Esophagus squamous epithelium (tissue), 5 donors: ENCODE results near the gene TBCK. TPM values are rescaled to one million over a fixed set of nuclear protein-coding genes. Genes with fewer than 3 reads are reported as not detected.
"Not testable (repeated sequence)": the region's sequence is repeated elsewhere in the genome, so short reads cannot be mapped to it uniquely, and the experiment has no call there.

Experiments
- DNase-seq: peaks from one replicate; lab custom pipeline; 2025; lab: John Stamatoyannopoulos, UW
- H3K27ac ChIP-seq, 4 donors: fragments of 200-600 bp; sonication (generic); one replicate each; pipeline ENCODE4 v1.5.1; 2016 to 2019; ENCODE audit warnings: mild to moderate bottlenecking in 1 of 4
- H3K27me3 ChIP-seq, 4 donors: fragments of 200-600 bp; sonication (generic); 1 replicate in 3 of 4; 2 replicates in 1 of 4; pipeline versions ENCODE4 v1.5.1 to v1.6.0; 2017 to 2021; ENCODE audit warnings: antibody characterized with exemption in 1 of 4
- H3K36me3 ChIP-seq, 3 donors: fragments of 200-600 bp; sonication (generic); one replicate each; pipeline ENCODE4 v1.5.1; 2016 to 2019
- H3K4me1 ChIP-seq, 3 donors: fragments of 200-600 bp; sonication (generic); one replicate each; pipeline ENCODE4 v1.5.1; 2017 to 2019
- H3K4me3 ChIP-seq, 4 donors: fragments of 200-600 bp; sonication (generic); 1 replicate in 3 of 4; 2 replicates in 1 of 4; pipeline ENCODE4 v1.5.1; 2016 to 2019; ENCODE audit warnings: mild to moderate bottlenecking in 2 of 4, moderate library complexity in 1 of 4
- H3K9me3 ChIP-seq, 3 donors: fragments of 200-600 bp; sonication (generic); one replicate each; pipeline ENCODE4 v1.5.1; 2016 to 2019
- POLR2A ChIP-seq, 4 donors: fragments of 450-650 bp; IDR thresholded peaks; one replicate each; pipeline ENCODE4 v1.6.1; 2017; ENCODE audit warnings: antibody characterized with exemption in 4 of 4, mild to moderate bottlenecking in 4 of 4, moderate library complexity in 3 of 4
- WGBS, 2 donors: methylation state at CpG; one replicate each; pipeline ENCODE4 v1.1.5; 2018; 5-methylcytosine and 5-hydroxymethylcytosine counted together
- intact Hi-C: fragments of 100-400 bp; cut with DNase I; formaldehyde crosslinking; loops from one replicate; pipeline ENCODE4 v1.15.0; 2022
- total RNA-seq, 4 donors: library from RNA; depleted of rRNA; stranded (reverse); fragments of >200 nt; gene quantifications; one replicate each; pipeline ENCODE4 v1.1.0, GENCODE V29; 2016
- TF ChIP-seq, protein P1 (sequence below), 6 experiments: fragments of 450-650 bp in 4 of 6; fragments of 200-600 bp in 2 of 6; sonication (generic) in 2 of 6; IDR thresholded peaks; one replicate each; pipeline ENCODE4 v1.5.1; 2016 to 2019; ENCODE audit warnings: antibody characterized with exemption in 6 of 6, mild to moderate bottlenecking in 4 of 6, moderate library complexity in 4 of 6
- donor health status: DM: yes; HTN: yes; CAD: no.

TBCK gene
- total RNA-seq, 4 donors from 2014 or later, result 14.2 to 29.8 (median 16.9) TPM

- no peaks in the 10 kb centered on the region for H3K9me3 ChIP-seq
- intact Hi-C loops, result no loop called here
- H3K36me3 ChIP-seq, result peaks cover 0 to 34% (median 0%) of the 10 kb centered on the region in 3 donors
- TF ChIP-seq, protein P1, sequence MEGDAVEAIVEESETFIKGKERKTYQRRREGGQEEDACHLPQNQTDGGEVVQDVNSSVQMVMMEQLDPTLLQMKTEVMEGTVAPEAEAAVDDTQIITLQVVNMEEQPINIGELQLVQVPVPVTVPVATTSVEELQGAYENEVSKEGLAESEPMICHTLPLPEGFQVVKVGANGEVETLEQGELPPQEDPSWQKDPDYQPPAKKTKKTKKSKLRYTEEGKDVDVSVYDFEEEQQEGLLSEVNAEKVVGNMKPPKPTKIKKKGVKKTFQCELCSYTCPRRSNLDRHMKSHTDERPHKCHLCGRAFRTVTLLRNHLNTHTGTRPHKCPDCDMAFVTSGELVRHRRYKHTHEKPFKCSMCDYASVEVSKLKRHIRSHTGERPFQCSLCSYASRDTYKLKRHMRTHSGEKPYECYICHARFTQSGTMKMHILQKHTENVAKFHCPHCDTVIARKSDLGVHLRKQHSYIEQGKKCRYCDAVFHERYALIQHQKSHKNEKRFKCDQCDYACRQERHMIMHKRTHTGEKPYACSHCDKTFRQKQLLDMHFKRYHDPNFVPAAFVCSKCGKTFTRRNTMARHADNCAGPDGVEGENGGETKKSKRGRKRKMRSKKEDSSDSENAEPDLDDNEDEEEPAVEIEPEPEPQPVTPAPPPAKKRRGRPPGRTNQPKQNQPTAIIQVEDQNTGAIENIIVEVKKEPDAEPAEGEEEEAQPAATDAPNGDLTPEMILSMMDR (IDR thresholded peaks at IDR 0.05), result no peak
- no peak for TF ChIP-seq POLR2A (IDR thresholded peaks at IDR 0.05)
- H3K4me3 ChIP-seq, result no peak overlapping the region
- H3K27ac ChIP-seq, result peak overlapping the region; percentile 37 to 61 (median 57)
- WGBS, 2 donors, result 32 to 55% methylated on average over 2 of the region's 2 CpGs
- no peak for DNase-seq
- H3K4me1 ChIP-seq, result peaks cover 0 to 38% (median 10%) of the 10 kb centered on the region in 3 donors
- H3K27me3 ChIP-seq, result no peaks in the 10 kb centered on the region
Observed at GRCh38 chr4:106245176-106245575, 70.8 kb downstream of the TBCK start.

DNA sequence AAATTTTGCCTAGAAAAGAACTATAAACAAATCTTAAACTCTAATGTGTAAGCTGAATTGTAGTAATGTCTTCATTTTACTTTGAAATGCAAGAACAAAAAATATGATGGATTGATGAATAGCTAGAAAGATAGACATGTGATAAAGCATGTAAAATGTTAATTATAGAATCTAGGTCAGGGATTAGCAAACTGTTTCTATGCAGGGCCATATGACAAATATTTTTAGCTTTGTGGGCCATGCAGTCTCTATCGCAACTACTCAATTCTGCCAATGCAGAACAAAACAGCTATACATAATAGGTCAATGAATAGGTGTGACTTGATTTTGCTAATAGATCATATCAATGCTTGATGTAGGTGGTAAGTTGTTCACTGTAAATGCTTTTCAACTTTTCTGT is 75.3 kb downstream of the TBCK start:
- Histone ChIP-seq H3K9me3 (no peaks in the 10 kb centered on the region), H3K4me1 (peaks cover 0 to 25% (median 5%) of the 10 kb centered on the region in 3 donors), H3K4me3 (no peak overlapping the region), H3K27ac (no peak overlapping the region), H3K36me3 (peaks cover 0 to 18% (median 0%) of the 10 kb centered on the region in 3 donors), H3K27me3 (no peaks in the 10 kb centered on the region)
- WGBS, 2 donors, result 90 to 100% methylated on average over 1 of the region's 1 CpG
- no peak for DNase-seq
- intact Hi-C loops, result no loop called here
- TF ChIP-seq POLR2A (IDR thresholded peaks at IDR 0.05), result no peak
- TF ChIP-seq, protein P1 (IDR thresholded peaks at IDR 0.05), result no peak

DNA sequence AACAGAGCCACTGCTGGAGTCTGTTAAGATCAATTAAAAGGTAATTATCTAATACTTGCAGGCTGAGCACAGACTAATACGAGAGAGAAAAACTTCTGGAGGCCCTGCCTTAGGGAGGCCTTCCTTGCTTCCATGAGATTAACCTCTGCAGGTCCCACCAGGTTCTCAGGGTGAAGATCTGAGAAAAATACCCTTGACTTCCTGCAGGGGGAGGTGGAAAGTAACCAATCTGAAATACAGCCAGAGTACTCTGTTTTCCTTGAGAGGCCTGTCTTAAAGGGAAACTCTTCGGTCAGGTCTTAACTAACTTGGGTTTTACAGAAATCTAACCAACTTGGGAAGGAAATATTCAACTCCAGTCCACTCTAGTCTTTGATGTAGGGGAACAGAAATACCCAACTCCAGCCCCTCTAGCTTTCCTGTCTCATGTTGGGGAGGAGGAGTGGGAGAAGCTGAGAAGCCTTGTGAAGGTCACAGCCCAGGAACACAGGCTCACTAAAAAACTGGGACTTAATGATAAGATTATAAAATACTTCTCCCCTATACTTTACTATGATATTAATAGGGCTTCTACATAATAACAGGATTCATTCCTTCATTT is 77.1 kb downstream of the TBCK start:
- TF ChIP-seq, protein P1 (IDR thresholded peaks at IDR 0.05), result peak in 5 of 6 experiments; percentile 20 to 69 (median 45)
- TF ChIP-seq POLR2A (IDR thresholded peaks at IDR 0.05), result no peak
- Histone ChIP-seq H3K4me3 (no peak overlapping the region), H3K36me3 (peaks cover 0 to 36% (median 0%) of the 10 kb centered on the region in 3 donors), H3K4me1 (peaks cover 0 to 8% (median 0%) of the 10 kb centered on the region in 3 donors), H3K27ac (no peak overlapping the region), H3K27me3 (no peaks in the 10 kb centered on the region), H3K9me3 (no peaks in the 10 kb centered on the region)
- DNase-seq, result no peak
- intact Hi-C loops, result no loop called here
- WGBS, 2 donors, result 38 to 55% methylated on average over 1 to 2 of the region's 2 CpGs

GRCh38 chr4:106231931-106232330 is 84.1 kb downstream of the TBCK start:
- no peaks in the 10 kb centered on the region for H3K4me1 ChIP-seq
- DNase-seq, result no peak
- no peaks in the 10 kb centered on the region for H3K27me3 ChIP-seq
- intact Hi-C loops, result no loop called here
- TF ChIP-seq, protein P1 (IDR thresholded peaks at IDR 0.05), result no peak
- TF ChIP-seq POLR2A (IDR thresholded peaks at IDR 0.05), result no peak
- no peaks in the 10 kb centered on the region for H3K9me3 ChIP-seq
- no peak overlapping the region for H3K4me3 ChIP-seq
- no peak overlapping the region for H3K27ac ChIP-seq
- peaks cover 3 to 86% (median 5%) of the 10 kb centered on the region in 3 donors for H3K36me3 ChIP-seq

- TF ChIP-seq, protein P1 (IDR thresholded peaks at IDR 0.05), result no peak
- no peak for TF ChIP-seq POLR2A (IDR thresholded peaks at IDR 0.05)
- DNase-seq, result no peak
- H3K36me3 ChIP-seq, result peaks cover 0 to 40% (median 0%) of the 10 kb centered on the region in 3 donors
- no peaks in the 10 kb centered on the region for H3K27me3 ChIP-seq
- intact Hi-C loops, result no loop called here
- H3K27ac ChIP-seq, result no peak overlapping the region
- H3K4me3 ChIP-seq, result no peak overlapping the region
- H3K9me3 ChIP-seq, result no peaks in the 10 kb centered on the region
- no peaks in the 10 kb centered on the region for H3K4me1 ChIP-seq
Observed at GRCh38 chr4:106222548-106222947, 93.5 kb downstream of the TBCK start.

DNA sequence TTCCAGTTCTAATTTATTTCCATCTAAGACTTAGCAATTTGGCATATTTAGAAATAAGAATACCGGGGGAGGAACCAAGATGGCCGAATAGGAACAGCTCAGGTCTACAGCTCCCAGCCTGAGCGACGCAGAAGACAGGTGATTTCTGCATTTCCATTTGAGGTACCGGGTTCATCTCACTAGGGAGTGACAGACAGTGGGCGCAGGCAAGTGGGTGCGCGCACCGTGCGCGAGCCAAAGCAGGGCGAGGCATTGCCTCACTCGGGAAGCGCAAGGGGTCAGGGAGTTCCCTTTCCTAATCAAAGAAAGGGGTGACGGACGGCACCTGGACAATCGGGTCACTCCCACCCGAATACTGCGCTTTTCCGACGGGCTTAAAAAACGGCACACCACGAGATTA is 102.7 kb downstream of the TBCK start:
- H3K9me3 ChIP-seq, intact Hi-C loops, H3K4me3 ChIP-seq, H3K27me3 ChIP-seq, H3K4me1 ChIP-seq, DNase-seq, H3K27ac ChIP-seq: not testable (repeated sequence)
- WGBS, 2 donors, result 94 to 98% methylated on average over 13 to 22 of the region's 23 CpGs
- peaks cover 0 to 36% (median 0%) of the 10 kb centered on the region in 3 donors for H3K36me3 ChIP-seq
